Stimulated activated CD8-positive, alpha-beta memory T cell treated with anti-CD3 and anti-CD28 coated beads, Interleukin-15, amount 100 ng/mL, for 1 hour (primary cell): ENCODE data around the gene NCK2.

Experiments
- DNase-seq: peaks from one replicate; pipeline ENCODE4 v3.0.0-alpha.2; 2020; ENCODE audit warnings: low read depth

The NCK2 gene

DNA sequence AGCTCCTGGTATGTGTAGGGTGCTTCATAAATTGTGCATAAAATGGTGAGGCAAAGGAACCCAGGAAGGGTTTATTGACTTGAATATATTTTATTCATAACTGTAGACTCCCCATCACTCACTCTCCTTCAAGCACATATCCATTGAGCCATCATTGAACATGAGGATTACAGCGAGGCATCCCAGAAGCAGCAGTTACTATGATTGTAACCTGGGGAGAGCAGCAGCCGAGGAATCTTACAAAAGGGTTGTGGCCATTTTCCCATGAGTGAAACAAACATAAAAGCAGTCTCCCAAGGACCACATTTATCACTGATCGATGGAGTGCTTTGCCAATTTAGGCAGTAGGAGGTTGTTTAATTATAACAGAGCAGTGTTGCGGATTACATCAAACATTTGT, 183.4 kb downstream of the NCK2 start:
- DNase-seq: no peak

DNA sequence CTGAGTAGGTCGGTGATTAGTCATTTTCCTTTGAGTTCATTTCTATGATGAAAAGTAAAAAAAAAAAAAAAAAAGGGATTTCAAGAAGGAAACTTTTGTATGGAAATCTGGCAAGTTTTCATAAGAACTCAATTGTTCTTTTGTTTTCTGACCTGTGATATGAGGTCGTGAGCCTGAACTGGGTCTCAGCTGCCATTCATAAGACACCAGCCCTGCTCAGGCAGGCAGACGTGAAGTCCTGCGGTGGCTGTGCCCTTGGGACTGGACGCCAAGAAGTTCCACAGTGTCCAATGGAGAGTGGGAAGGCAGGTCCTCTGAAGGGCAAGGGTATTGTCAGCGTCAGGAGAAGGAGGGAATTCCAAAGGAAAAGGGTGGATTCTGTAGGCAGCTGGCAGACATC, 183.9 kb downstream of the NCK2 start:
- DNase-seq: no peak

DNA sequence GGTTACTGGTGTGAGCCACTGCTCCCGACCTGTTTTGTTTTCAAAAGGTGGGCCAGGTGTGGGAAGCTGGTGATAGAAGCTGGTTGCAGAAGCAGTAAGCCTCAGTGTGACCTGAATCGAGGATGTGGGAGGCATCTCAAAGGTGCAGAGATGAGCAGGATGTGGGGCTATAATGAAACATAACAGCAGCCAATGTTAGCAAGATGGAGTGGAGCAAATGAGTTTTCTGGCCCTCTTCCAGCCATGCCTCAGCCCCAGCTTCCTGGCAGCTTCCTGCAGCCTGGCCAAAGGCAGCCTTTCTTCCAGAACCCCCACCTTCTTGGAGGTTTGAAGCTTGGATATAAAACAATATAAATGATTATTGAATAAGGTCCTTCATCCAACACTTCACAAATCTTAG, 184.8 kb downstream of the NCK2 start:
- no peak for DNase-seq

DNA sequence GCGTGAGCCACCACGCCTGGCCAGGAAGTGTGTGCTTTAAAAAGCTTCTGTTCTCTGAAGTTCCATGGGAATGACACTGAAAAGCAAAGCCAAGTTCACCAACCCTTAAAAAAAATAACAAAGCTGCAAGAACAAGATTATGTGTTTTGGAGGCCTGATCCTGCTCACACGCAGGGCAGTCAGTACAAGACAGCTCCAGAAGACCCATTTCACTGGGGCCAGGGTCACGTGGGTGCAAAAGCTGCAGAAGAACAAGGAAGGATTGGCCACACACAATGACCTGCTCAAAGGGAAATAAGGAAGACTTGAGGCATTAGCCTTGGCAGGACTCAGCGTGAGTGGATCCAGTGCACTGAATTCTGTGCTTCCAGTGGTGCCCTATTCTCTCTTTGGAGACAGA, 187.9 kb downstream of the NCK2 start:
- DNase-seq: no peak

DNA sequence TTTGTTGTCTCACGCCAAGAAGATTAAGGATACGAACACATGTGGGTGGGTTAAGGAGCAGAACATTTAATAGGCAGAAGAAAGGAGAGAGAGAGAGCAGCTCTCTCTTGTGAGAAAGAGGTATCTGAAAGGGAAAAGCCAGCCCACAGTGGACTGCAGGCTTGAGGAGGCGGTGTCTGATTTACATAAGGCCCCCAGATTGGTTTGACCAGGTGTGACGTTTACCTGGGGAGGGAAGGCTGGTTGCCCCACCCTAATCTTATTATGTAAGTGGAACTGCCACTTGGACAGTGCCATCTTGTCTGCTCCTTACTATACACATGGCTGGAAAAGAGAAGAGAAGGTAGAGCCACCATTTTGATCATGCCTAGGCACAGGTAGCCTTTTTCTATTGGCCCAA, 189.2 kb downstream of the NCK2 start:
- DNase-seq: no peak

DNA sequence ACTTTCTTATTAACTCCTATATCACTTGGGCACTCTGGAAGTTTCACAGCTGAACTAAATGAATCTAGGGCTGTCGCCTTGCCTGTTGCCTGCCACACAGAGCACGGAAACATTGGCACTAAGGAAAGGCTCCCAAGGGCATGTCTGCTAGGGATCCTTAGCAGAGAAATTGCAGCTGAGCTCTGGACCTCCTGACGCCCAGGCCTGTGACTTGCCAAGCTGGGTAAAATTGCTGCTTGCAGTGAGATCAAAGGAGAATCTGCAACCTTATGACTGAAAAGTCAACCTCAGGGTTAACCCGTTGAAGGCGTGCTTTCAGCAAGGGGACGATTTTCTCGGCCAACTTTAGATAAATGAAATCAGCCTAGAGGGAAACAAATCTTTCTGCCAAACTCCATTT, 189.8 kb downstream of the NCK2 start:
- DNase-seq: no peak

DNA sequence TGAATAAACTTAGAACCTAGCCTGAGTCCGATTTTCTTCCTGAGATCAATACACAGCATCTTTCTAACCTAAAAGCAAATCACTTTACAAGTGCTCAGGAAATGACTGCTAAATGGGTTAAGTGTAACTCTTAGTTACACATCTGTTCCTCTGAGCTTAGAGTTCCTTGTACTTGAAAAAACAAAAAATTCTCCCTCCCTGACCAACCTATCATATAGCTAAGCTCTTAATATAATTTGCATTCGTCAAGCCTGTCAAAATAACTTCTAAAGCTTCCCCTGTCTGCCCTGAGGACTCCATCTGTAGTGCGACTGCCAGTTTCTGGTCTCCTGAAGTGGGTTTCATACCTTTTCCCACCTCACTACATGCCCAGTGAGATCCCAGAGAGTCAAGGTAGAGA, 190.4 kb downstream of the NCK2 start:
- DNase-seq: no peak

DNA sequence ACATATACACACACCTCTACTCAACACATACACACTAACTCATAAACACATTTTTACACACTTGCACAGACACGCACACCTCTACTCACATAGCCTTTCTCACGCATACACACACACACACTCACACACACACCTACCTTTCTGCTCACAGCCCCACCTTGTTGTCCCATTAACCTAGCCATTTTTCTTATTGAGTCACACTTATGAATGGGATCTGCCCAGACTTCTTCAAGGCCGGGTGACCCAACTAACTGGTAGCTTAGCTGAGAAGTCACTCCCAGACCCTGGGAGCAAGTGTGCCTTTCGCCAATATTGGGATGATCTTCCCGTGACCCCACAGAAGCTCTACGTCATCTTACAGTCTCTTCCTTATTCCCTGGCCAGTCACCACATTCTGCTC, 192.2 kb downstream of the NCK2 start:
- no peak for DNase-seq

DNA sequence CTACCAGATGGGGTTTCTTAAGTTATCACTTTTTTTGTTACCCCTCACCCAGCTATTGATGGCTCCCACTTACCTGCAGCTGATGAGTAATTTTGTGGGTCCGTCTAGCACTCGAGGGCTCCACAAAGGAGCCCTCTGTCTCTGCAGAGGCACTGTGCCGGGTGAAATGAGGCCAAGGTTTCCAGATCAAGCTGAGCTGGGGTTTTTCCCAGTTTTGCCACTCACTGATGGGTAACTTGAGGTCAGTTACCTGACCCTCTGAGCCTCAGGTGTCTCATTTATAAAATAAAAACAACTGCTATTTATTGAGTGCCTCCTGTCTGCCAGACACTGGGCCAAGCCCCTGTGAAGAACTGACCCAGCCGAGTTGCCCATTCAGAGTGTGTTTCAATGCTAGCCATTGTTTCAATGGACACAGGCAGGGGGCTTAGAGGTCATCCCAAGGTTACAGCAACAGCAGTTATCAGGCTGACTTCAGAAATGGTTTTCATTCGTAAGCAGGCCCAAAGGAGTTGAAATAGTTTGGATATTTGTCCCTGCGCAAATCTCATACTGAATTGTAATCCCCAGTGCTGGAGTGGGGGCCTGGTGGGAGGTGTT, 192.9 kb downstream of the NCK2 start:
- DNase-seq: no peak
